GM18867 (cell line): ENCODE results near the gene MYO1C.
"Not testable (repeated sequence)": the region's sequence is repeated elsewhere in the genome, so short reads cannot be mapped to it uniquely, and the experiment has no call there.

Experiments
- ATAC-seq: cut with Tn5 transposase; IDR thresholded peaks from one replicate; pipeline ENCODE4 v1.9.1; 2021; ENCODE audit warnings: mild to moderate bottlenecking, moderate library complexity; ENCODE audit not compliant: unreplicated experiment

The MYO1C gene

GRCh38 chr17:1434150-1434549 lies 58.3 kb downstream of the MYO1C start:
- ATAC-seq = no peak

GRCh38 chr17:1431631-1432104 lies 60.8 kb downstream of the MYO1C start:
- no peak for ATAC-seq

DNA sequence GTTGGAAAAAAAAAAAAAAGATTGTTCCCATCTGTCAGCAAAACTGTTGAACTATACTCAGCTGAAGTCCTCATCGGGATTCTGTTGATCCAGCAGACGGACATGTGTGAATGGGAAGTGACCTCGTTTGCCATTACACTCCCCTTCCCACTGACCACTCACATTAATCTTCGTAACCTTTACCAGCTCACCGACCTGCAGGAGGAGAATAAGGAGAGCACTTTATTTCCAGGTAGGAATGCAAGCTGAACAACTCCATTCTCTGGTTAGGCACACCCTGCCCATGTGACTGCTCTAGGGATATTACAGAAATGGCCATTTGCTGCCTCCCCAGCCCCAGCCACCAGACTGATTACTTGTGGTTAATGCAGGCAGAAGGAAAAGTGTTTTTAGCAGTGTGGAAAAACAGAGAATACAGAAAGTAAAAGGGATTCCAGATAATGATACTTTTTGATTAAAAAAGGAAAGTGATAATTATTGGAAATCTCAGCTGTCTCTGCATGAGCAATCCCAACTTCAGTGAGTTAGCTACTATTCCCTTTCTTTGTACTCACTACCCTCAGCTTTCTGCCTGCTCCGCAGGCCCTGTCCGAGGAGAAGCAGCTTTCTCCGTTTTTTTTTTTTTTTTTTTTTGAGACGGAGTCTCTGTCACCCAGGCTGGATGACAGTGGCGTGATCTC lies 68.9 kb downstream of the MYO1C start:
- no peak for ATAC-seq

DNA sequence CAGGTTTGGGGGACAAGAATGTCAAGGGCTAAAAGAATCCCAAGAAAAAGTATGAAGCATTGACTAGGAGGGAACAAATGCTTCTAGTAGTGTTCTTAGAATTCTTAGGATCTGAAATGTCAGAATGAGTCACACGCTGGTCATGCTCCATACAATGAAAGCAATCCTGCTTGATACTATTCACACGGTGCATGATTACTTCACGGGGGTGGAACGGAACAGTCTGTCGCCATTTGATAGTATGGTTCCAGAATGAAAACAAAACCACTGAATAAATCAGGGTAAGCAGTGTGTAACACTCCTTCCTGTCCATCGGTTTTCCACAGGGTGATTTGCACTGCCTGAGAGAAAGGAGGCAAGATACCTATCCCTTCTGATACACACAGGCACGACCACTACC lies 69.6 kb downstream of the MYO1C start:
- no peak for ATAC-seq

GRCh38 chr17:1421470-1421869 lies 71.0 kb downstream of the MYO1C start:
- ATAC-seq = no peak

- no peak for ATAC-seq
Observed at GRCh38 chr17:1420981-1421380, 71.5 kb downstream of the MYO1C start.

DNA sequence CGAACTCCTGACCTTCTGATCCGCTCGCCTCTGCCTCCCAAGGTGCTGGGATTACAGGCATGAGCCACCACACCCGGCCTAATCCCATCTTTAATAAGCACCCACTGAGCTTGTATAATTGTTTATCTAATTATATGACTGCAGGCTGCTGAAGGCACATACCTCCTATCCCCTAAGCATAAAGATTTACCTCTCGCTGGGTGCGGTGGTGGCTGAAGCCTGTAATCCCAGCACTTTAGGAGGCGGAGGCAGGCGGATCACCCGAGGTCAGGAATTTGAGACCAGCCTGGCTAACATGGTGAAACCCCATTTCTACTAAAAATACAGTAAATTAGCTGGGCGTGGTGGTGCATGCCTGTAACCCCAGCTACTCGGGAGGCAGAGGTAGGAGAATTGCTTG lies 72.3 kb downstream of the MYO1C start:
- ATAC-seq = no peak

- ATAC-seq = not testable (repeated sequence)
Observed at GRCh38 chr17:1418476-1418875, 74.0 kb downstream of the MYO1C start.

- no peak for ATAC-seq
Observed at GRCh38 chr17:1416414-1416813, 76.1 kb downstream of the MYO1C start.

DNA sequence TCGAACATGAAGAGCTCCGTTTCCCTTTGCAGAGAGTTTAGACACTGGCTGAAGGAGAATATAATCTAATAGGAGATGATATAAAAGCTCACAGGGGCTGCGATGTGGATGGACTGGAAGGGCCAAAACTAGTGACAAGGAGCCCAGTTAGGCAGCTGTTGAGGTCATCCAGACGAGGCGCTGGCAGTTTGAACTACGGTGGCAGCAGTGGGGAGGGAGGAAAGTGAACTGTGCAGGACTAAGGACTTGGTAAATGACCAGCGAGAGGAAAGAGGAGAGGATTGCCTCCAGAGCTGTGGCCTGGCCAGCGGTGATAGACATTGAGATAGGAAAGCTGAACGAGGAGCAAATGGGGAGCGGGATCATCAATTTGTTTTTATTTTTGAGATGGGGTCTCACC lies 77.9 kb downstream of the MYO1C start:
- ATAC-seq = no peak
